ENCODE measurements around the gene ADORA2B.

DNA sequence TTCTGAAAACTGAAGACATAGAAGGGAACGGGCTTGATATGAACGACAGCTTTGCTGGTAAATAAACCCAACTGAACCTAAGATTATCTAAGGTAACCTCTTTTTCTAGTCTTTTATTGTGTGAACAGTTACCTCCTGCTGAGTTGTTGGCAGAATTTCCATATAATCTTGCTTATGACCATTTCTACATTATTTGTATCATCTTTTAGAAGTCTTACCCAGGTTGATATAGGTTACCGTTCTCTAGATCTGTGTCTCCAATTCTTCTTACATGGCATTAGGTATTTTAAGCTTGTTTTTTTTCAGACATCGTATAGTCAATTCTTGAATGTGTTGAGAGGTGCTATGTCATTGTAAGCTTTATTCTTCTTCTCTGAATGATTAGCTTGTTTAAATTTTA is 79.0 kb downstream of the ADORA2B start:
- TF ChIP-seq POLR2A (IDR thresholded peaks at IDR 0.05): no peak
- TF ChIP-seq, protein P1, sequence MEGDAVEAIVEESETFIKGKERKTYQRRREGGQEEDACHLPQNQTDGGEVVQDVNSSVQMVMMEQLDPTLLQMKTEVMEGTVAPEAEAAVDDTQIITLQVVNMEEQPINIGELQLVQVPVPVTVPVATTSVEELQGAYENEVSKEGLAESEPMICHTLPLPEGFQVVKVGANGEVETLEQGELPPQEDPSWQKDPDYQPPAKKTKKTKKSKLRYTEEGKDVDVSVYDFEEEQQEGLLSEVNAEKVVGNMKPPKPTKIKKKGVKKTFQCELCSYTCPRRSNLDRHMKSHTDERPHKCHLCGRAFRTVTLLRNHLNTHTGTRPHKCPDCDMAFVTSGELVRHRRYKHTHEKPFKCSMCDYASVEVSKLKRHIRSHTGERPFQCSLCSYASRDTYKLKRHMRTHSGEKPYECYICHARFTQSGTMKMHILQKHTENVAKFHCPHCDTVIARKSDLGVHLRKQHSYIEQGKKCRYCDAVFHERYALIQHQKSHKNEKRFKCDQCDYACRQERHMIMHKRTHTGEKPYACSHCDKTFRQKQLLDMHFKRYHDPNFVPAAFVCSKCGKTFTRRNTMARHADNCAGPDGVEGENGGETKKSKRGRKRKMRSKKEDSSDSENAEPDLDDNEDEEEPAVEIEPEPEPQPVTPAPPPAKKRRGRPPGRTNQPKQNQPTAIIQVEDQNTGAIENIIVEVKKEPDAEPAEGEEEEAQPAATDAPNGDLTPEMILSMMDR (IDR thresholded peaks at IDR 0.05): no peak

All from tibial nerve (tissue), 3 donors.